HUES6 (cell line): ENCODE data around the gene USP35.
"Not testable (repeated sequence)": the region's sequence is repeated elsewhere in the genome, so short reads cannot be mapped to it uniquely, and the experiment has no call there.

Source experiments
- H3K27ac ChIP-seq: 2 replicates; pipeline ENCODE4 v1.7.0; 2013; ENCODE audit warnings: low read depth, mild to moderate bottlenecking, low read length, inconsistent platforms
- H3K27me3 ChIP-seq: 2 replicates; pipeline ENCODE4 v1.6.1; 2013; ENCODE audit warnings: low read length; ENCODE audit not compliant: control insufficient read depth, insufficient read depth
- H3K36me3 ChIP-seq: 2 replicates; pipeline ENCODE4 v1.6.1; 2013; ENCODE audit warnings: low read length; ENCODE audit not compliant: control insufficient read depth, insufficient read depth
- H3K4me1 ChIP-seq: 2 replicates; pipeline ENCODE4 v1.6.1; 2013; ENCODE audit warnings: low read length; ENCODE audit not compliant: control insufficient read depth, insufficient read depth
- H3K4me3 ChIP-seq: 2 replicates; pipeline ENCODE4 v1.5.1; 2013; ENCODE audit warnings: low read depth, low read length
- H3K9ac ChIP-seq: one replicate; pipeline ENCODE4 v1.6.1; 2013; ENCODE audit warnings: mild to moderate bottlenecking, low read length
- H3K9me3 ChIP-seq: 2 replicates; pipeline ENCODE4 v1.6.1; 2013; ENCODE audit warnings: low read depth, low read length; ENCODE audit not compliant: control insufficient read depth, insufficient read depth

The USP35 gene

GRCh38 chr11:78227921-78228320 is 39.2 kb downstream of the USP35 start:
- Histone ChIP-seq H3K4me1 (no peaks in the 10 kb centered on the region), H3K27me3 (no peaks in the 10 kb centered on the region), H3K27ac (no peak overlapping the region), H3K36me3 (peaks cover 20% of the 10 kb centered on the region), H3K9me3 (no peaks in the 10 kb centered on the region), H3K4me3 (no peak overlapping the region), H3K9ac (no peak overlapping the region)

- Histone ChIP-seq H3K27ac (no peak overlapping the region), H3K27me3 (no peaks in the 10 kb centered on the region), H3K4me3 (no peak overlapping the region), H3K9ac (no peak overlapping the region), H3K9me3 (no peaks in the 10 kb centered on the region), H3K4me1 (no peaks in the 10 kb centered on the region), H3K36me3 (peaks cover 15% of the 10 kb centered on the region)
Measured at GRCh38 chr11:78228467-78228866, 39.7 kb downstream of the USP35 start.

DNA sequence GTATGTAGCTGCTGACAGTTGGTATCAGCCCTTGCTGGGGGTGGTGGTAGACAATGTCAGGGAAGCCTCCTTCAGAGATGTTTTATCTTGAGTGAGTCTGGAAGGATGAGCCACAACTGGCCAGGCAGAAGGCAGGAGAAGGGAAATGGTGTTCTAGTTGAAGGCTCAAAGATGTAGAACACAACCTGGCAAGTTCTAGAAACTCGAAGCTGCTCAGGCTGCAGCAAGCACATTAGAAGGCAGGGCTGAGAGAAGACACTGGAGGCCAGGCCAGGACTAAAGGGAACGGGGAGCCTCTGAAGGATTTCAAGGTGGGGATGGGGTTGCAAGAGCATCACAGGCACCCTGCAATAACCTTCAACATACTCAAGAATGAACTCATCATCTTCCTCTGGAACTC is 40.4 kb downstream of the USP35 start:
- no peaks in the 10 kb centered on the region for H3K27me3 ChIP-seq
- no peak overlapping the region for H3K27ac ChIP-seq
- H3K4me1 ChIP-seq = no peaks in the 10 kb centered on the region
- H3K9me3 ChIP-seq = no peaks in the 10 kb centered on the region
- H3K9ac ChIP-seq = no peak overlapping the region
- H3K36me3 ChIP-seq = peaks cover 14% of the 10 kb centered on the region
- H3K4me3 ChIP-seq = no peak overlapping the region

- H3K9ac ChIP-seq = no peak overlapping the region
- no peaks in the 10 kb centered on the region for H3K27me3 ChIP-seq
- H3K9me3 ChIP-seq = no peaks in the 10 kb centered on the region
- peaks cover 3% of the 10 kb centered on the region; the same call in 1 of the 2 replicates for H3K36me3 ChIP-seq
- H3K4me3 ChIP-seq = no peak overlapping the region
- no peaks in the 10 kb centered on the region for H3K4me1 ChIP-seq
- no peak overlapping the region for H3K27ac ChIP-seq
Measured at GRCh38 chr11:78230161-78230877, 41.6 kb downstream of the USP35 start.

- no peaks in the 10 kb centered on the region for H3K36me3 ChIP-seq
- H3K9ac ChIP-seq = no peak overlapping the region
- H3K27ac ChIP-seq = no peak overlapping the region
Measured at GRCh38 chr11:78231962-78232501, 43.3 kb downstream of the USP35 start.

GRCh38 chr11:78233046-78233445 is 44.3 kb downstream of the USP35 start:
- not testable (repeated sequence) for H3K9me3 ChIP-seq, H3K27me3 ChIP-seq, H3K9ac ChIP-seq, H3K4me1 ChIP-seq, H3K4me3 ChIP-seq, H3K27ac ChIP-seq, H3K36me3 ChIP-seq

More at GRCh38 chr11:78231962-78232501, 43.3 kb downstream of the USP35 start:
- Histone ChIP-seq H3K4me1 (no peaks in the 10 kb centered on the region), H3K9me3 (no peaks in the 10 kb centered on the region), H3K27me3 (no peaks in the 10 kb centered on the region), H3K4me3 (no peak overlapping the region)

DNA sequence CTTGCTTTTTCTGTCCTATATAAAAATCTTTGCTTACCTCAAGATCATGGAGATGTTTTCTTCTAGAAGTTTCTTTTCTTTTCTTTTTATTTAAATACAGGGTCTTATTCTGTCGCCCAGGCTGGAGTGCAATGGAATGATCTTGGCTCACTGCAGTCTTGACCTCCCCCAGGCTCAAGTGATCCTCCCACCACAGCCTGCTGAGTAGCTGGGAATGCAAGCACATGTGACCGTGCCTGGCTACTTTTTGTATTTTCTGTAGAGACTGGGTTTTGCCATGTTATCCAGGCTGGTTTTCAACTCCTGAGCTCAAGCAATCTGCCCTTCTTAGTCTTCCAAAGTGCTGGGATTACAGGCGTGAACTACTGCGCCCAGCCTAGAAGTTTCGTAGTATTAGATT is 45.3 kb downstream of the USP35 start:
- Histone ChIP-seq H3K27me3 (no peaks in the 10 kb centered on the region), H3K4me3 (no peak overlapping the region), H3K9me3 (no peaks in the 10 kb centered on the region), H3K27ac (no peak overlapping the region), H3K9ac (no peak overlapping the region), H3K36me3 (no peaks in the 10 kb centered on the region), H3K4me1 (no peaks in the 10 kb centered on the region)

- H3K9me3 ChIP-seq = no peaks in the 10 kb centered on the region
Measured at GRCh38 chr11:78237293-78238046, 48.8 kb downstream of the USP35 start.

GRCh38 chr11:78239781-78240180 is 51.1 kb downstream of the USP35 start:
- Histone ChIP-seq H3K36me3 (no peaks in the 10 kb centered on the region), H3K9me3 (no peaks in the 10 kb centered on the region)

More at GRCh38 chr11:78237293-78238046, 48.8 kb downstream of the USP35 start:
- Histone ChIP-seq H3K4me3 (no peak overlapping the region), H3K4me1 (no peaks in the 10 kb centered on the region), H3K27ac (no peak overlapping the region), H3K27me3 (no peaks in the 10 kb centered on the region), H3K36me3 (no peaks in the 10 kb centered on the region), H3K9ac (no peak overlapping the region)

DNA sequence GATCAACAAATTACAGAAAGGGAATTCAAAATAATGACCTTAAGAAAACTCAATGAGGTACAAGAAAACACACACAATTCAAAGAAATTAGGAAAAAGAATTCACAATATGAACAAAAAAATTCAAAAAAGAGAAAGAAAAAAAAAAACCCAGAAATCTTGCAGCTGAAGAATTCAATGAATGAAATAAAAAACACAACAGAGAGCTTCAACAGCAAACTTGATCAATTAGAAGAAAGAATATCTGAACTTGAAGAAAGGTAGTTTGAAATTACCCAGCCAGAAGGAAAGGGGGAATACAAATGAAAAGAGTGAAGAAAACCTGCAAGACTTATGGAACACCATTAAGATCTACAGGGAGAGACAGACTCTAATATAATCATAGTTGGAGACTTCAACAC is 52.8 kb downstream of the USP35 start:
- Histone ChIP-seq H3K9me3 (no peaks in the 10 kb centered on the region), H3K9ac (no peak overlapping the region), H3K27me3 (no peaks in the 10 kb centered on the region), H3K36me3 (no peaks in the 10 kb centered on the region), H3K27ac (no peak overlapping the region), H3K4me1 (no peaks in the 10 kb centered on the region), H3K4me3 (no peak overlapping the region)

More at GRCh38 chr11:78239781-78240180, 51.1 kb downstream of the USP35 start:
- no peaks in the 10 kb centered on the region for H3K4me1 ChIP-seq
- no peak overlapping the region for H3K4me3 ChIP-seq
- H3K27ac ChIP-seq = no peak overlapping the region
- no peaks in the 10 kb centered on the region for H3K27me3 ChIP-seq
- H3K9ac ChIP-seq = no peak overlapping the region

GRCh38 chr11:78244080-78244479 is 55.4 kb downstream of the USP35 start:
- Histone ChIP-seq H3K36me3 (no peaks in the 10 kb centered on the region), H3K9me3 (no peaks in the 10 kb centered on the region), H3K9ac (no peak overlapping the region), H3K4me3 (no peak overlapping the region), H3K27me3 (no peaks in the 10 kb centered on the region), H3K4me1 (no peaks in the 10 kb centered on the region), H3K27ac (no peak overlapping the region)
